SK-N-SH (cell line): ENCODE measurements around the gene HSD17B12.

ENCODE experiments used
- CHD2 ChIP-seq: fragments of 150-350 bp; IDR thresholded peaks from 2 replicates; pipeline ENCODE4 v1.6.1; 2018; ENCODE audit warnings: low read length; ENCODE audit not compliant: partially characterized antibody
- CTCF ChIP-seq: fragments of 200-600 bp; sonication (generic); IDR thresholded peaks from 2 replicates; pipeline ENCODE4 v1.6.1; 2017; ENCODE audit warnings: antibody characterized with exemption, mild to moderate bottlenecking, moderate library complexity
- EP300 ChIP-seq, 2 experiments: IDR thresholded peaks; 2 replicates each; pipeline versions ENCODE4 v1.4.0 to v1.6.1; 2012; ENCODE audit warnings: borderline replicate concordance in 1 of 2, low read depth in 1 of 2, low read length in 1 of 2
- GABPA ChIP-seq: IDR thresholded peaks from 2 replicates; pipeline ENCODE4 v1.4.0; 2012; ENCODE audit warnings: low read depth, mild to moderate bottlenecking
- IRF3 ChIP-seq: fragments of 150-350 bp; IDR thresholded peaks from 2 replicates; pipeline ENCODE4 v1.6.1; 2016; ENCODE audit warnings: mild to moderate bottlenecking, low read depth, low read length
- JUND ChIP-seq: IDR thresholded peaks from 2 replicates; pipeline ENCODE4 v1.4.0; 2012
- MXI1 ChIP-seq: IDR thresholded peaks from 2 replicates; pipeline ENCODE4 v1.6.1; 2012; ENCODE audit warnings: mild to moderate bottlenecking, low read depth, low read length, improper control_type of control experiment
- NFIC ChIP-seq: IDR thresholded peaks from 2 replicates; pipeline ENCODE4 v1.4.0; 2012; ENCODE audit warnings: borderline replicate concordance
- POLR2AphosphoS5 ChIP-seq: IDR thresholded peaks from 2 replicates; pipeline ENCODE4 v1.6.1; 2012; ENCODE audit warnings: low read depth, low read length
- SMC3 ChIP-seq: IDR thresholded peaks from 2 replicates; pipeline ENCODE4 v1.6.1; 2012; ENCODE audit warnings: low read depth, low read length, improper control_type of control experiment
- TAF1 ChIP-seq: IDR thresholded peaks from 2 replicates; pipeline ENCODE4 v1.6.1; 2012; ENCODE audit warnings: low read depth, mild to moderate bottlenecking, low read length, moderate library complexity, borderline replicate concordance
- USF2 ChIP-seq: fragments of 150-350 bp; IDR thresholded peaks from 2 replicates; pipeline ENCODE4 v1.6.1; 2017; ENCODE audit warnings: antibody characterized with exemption, low read length, low read depth, borderline replicate concordance
- TF ChIP-seq, protein P1 (sequence below): IDR thresholded peaks from 2 replicates; pipeline ENCODE4 v1.6.1; 2012; ENCODE audit warnings: mild to moderate bottlenecking, low read depth, low read length, moderate library complexity

- TF ChIP-seq GABPA, result no peak
- no peak for TF ChIP-seq TAF1
- TF ChIP-seq CTCF, result no peak
- no peak for TF ChIP-seq POLR2AphosphoS5
- TF ChIP-seq JUND, result no peak
- no peak for TF ChIP-seq EP300 (IDR thresholded peaks at IDR 0.05; ENCODE audit: borderline replicate concordance in 1 of 2, low read depth in 1 of 2, low read length in 1 of 2)
- no peak for TF ChIP-seq SMC3
- TF ChIP-seq USF2, result no peak
- TF ChIP-seq MXI1, result no peak
- TF ChIP-seq, protein P1, sequence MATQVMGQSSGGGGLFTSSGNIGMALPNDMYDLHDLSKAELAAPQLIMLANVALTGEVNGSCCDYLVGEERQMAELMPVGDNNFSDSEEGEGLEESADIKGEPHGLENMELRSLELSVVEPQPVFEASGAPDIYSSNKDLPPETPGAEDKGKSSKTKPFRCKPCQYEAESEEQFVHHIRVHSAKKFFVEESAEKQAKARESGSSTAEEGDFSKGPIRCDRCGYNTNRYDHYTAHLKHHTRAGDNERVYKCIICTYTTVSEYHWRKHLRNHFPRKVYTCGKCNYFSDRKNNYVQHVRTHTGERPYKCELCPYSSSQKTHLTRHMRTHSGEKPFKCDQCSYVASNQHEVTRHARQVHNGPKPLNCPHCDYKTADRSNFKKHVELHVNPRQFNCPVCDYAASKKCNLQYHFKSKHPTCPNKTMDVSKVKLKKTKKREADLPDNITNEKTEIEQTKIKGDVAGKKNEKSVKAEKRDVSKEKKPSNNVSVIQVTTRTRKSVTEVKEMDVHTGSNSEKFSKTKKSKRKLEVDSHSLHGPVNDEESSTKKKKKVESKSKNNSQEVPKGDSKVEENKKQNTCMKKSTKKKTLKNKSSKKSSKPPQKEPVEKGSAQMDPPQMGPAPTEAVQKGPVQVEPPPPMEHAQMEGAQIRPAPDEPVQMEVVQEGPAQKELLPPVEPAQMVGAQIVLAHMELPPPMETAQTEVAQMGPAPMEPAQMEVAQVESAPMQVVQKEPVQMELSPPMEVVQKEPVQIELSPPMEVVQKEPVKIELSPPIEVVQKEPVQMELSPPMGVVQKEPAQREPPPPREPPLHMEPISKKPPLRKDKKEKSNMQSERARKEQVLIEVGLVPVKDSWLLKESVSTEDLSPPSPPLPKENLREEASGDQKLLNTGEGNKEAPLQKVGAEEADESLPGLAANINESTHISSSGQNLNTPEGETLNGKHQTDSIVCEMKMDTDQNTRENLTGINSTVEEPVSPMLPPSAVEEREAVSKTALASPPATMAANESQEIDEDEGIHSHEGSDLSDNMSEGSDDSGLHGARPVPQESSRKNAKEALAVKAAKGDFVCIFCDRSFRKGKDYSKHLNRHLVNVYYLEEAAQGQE, result no peak
- no peak for TF ChIP-seq NFIC
- no peak for TF ChIP-seq IRF3
- no peak for TF ChIP-seq CHD2
Observed at GRCh38 chr11:43646767-43647166, 33.8 kb upstream of the HSD17B12 start.
